ENCODE data around the gene DVL1. TPM values are rescaled to one million over a fixed set of nuclear protein-coding genes. Genes with fewer than 3 reads are reported as not detected.

Gene DVL1
- total RNA-seq, 1 experiment from 2014 or later: 71.0 TPM

- Histone ChIP-seq H3K27me3 (ENCODE audit: insufficient read depth, low read length) (no peaks in the 10 kb centered on the region), H3K9me3 (ENCODE audit: control insufficient read depth, low read depth, low read length) (no peaks in the 10 kb centered on the region), H3K14ac (ENCODE audit: insufficient read depth, low read length) (no peak overlapping the region), H4K91ac (ENCODE audit: insufficient read length, low read depth, low read length) (no peak overlapping the region), H3K18ac (ENCODE audit: insufficient read length, low read depth, low read length) (no peak overlapping the region), H4K20me1 (ENCODE audit: control insufficient read depth, insufficient read depth, insufficient read length) (no peaks in the 10 kb centered on the region), H4K5ac (ENCODE audit: insufficient read length, low read depth, low read length) (no peak overlapping the region), H3K4me1 (ENCODE audit: insufficient read depth, low read length) (no peaks in the 10 kb centered on the region), H4K8ac (replicated peaks; ENCODE audit: insufficient read length, low read depth, low read length) (no peak overlapping the region), H2AFZ (ENCODE audit: low read length) (no peak overlapping the region), H2BK5ac (ENCODE audit: insufficient read length, low read length) (no peak overlapping the region), H2BK120ac (ENCODE audit: low read depth, low read length, poor library complexity, severe bottlenecking) (no peak overlapping the region), H3K79me2 (ENCODE audit: insufficient read depth, low read length) (peaks cover 6% of the 10 kb centered on the region; the same call in 1 of the 2 replicates), H3K23ac (ENCODE audit: insufficient read length, low read depth, low read length) (no peak overlapping the region), H2BK12ac (ENCODE audit: insufficient read length, low read depth, low read length) (no peak overlapping the region), H2BK20ac (ENCODE audit: low read depth, low read length, poor library complexity, severe bottlenecking) (no peak overlapping the region), H3K23me2 (ENCODE audit: insufficient read length, low read depth, low read length, poor library complexity, severe bottlenecking) (peaks cover 8% of the 10 kb centered on the region), H2BK15ac (ENCODE audit: low read depth, low read length) (no peak overlapping the region), H3K79me1 (ENCODE audit: insufficient read depth, low read depth, low read length, poor library complexity, severe bottlenecking) (no peaks in the 10 kb centered on the region), H3K56ac (ENCODE audit: insufficient read length, low read depth, low read length) (no peak overlapping the region), H3T11ph (ENCODE audit: low read length) (no peak overlapping the region), H3K27ac (ENCODE audit: insufficient read length, low read depth, low read length) (no peak overlapping the region), H3K4me2 (ENCODE audit: insufficient read depth, insufficient read length, low read length) (no peak overlapping the region), H3K4ac (ENCODE audit: low read depth, low read length) (no peak overlapping the region), H2AK5ac (ENCODE audit: insufficient read length, low read length) (no peak overlapping the region), H3K9ac (ENCODE audit: extremely low read depth, insufficient read length, low read length) (no peak overlapping the region)
- TF ChIP-seq CTCF (conservative IDR thresholded peaks at IDR 0.05): no peak
- DNase-seq: no peak
- Mint-ChIP-seq H3K27me3 (ENCODE audit: low read depth) (peaks cover 1% of the 10 kb centered on the region; the same call in 1 of the 2 replicates), H3K36me3 (ENCODE audit: insufficient read depth in 1 of 3, low read depth in 3 of 3) (peaks cover 2 to 4% (median 4%) of the 10 kb centered on the region in 3 experiments; a peak in 4 of 7 replicates), H3K4me3 (no peak overlapping the region), H3K27ac (no peak overlapping the region), H3K9me3 (no peaks in the 10 kb centered on the region), H3K4me1 (peaks cover 2 to 5% of the 10 kb centered on the region in 2 experiments)
- WGBS (ENCODE audit: extremely low coverage, insufficient read length, low lambda C conversion rate): no CpG with 5 or more reads among the region's 15 CpGs
These were observed 21.0 kb downstream of the DVL1 start for GRCh38 chr1:1328254-1328653.
